Mesenteric fat pad (tissue), 1 donor: ENCODE data around the gene SEC22A. TPM values are rescaled to one million over a fixed set of nuclear protein-coding genes. Genes with fewer than 3 reads are reported as not detected.
"Not testable (repeated sequence)": the region's sequence is repeated elsewhere in the genome, so short reads cannot be mapped to it uniquely, and the experiment has no call there.

ENCODE experiments used
- DNase-seq: peaks from one replicate; pipeline ENCODE4 v3.0.0-alpha.2; 2020; ENCODE audit warnings: low spot score
- total RNA-seq: library from RNA; stranded (reverse); fragmentation: NEBNext Ultra II Directional; extraction: Animal tissue kit (Norgen Biotek cat#: 25700); gene quantifications from one replicate; pipeline ENCODE4 v1.2.1, GENCODE V29; 2021
- donor health status: DM: yes; HTN: yes; CAD: no.

SEC22A gene
- total RNA-seq, 1 donor from 2014 or later = 11.4 TPM

GRCh38 chr3:123169930-123170329 is 31.8 kb upstream of the SEC22A start:
- no peak for DNase-seq

DNA sequence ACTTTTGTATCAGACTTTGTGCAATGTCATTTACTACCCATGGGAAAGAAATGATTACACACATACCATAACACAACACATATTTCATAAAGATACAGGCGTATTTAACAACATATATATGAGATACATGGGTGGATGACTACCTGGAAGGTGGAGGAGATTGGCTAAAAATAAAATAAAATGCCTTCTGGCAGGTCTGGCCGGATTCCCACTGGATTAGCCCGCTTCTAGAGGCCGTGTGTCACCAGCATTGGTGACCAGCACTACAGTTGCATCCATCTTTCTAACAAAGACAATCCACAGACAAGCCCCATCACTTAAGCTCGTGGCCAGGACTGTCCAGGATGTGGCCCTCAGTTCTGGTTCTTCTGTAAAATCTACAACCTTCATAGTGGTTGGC is 21.0 kb upstream of the SEC22A start:
- DNase-seq = no peak

DNA sequence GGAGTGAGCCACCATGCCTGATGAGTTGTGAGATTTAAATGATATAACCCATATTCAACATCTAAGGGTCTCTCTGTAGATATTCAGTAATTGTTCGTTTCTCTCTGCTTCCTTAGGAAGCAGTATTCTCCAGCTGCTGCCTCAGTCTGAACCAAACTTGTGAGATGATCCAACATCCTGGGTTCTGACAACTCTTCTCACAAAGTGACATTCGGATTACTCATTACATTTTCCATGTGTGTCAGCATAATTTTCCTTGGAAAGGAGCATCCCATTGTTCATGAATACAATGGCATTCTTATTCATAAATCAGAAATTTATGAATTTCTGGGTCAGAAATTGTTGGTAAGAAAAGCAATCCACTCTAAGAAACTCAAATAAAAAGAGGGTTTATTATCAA is 15.0 kb upstream of the SEC22A start:
- DNase-seq = no peak

- no peak for DNase-seq
These were observed 13.7 kb upstream of the SEC22A start for GRCh38 chr3:123188058-123188457.

- DNase-seq = no peak
These were observed 8.2 kb upstream of the SEC22A start for GRCh38 chr3:123193448-123194101.

GRCh38 chr3:123194552-123194951 is 7.2 kb upstream of the SEC22A start:
- DNase-seq = no peak

DNA sequence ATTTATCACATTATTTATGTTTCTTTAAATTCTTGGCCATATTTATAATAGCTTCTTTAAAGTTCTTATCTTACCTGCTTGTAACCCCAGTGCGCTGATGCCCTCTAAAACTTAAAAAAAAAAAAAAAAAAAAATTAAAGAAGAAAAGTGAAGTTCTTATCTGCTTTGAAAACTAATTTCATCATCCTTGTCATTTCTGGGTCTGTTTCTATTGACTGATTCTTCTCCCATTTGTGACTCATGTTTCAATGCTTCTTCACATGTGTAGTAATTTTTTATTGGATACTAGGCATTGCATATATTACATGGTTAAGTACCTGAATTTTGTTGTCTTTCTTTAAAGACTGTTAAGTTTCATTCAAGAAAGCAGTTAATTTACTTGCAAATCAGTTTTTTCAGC is 3.4 kb upstream of the SEC22A start:
- no peak for DNase-seq

GRCh38 chr3:123201223-123201556 is 553 bp upstream of the SEC22A start:
- DNase-seq = no peak

- no peak for DNase-seq
These were observed 708 bp downstream of the SEC22A start for GRCh38 chr3:123202451-123202850.

GRCh38 chr3:123218990-123219389 is 17.2 kb downstream of the SEC22A start:
- no peak for DNase-seq

GRCh38 chr3:123221369-123221768 is 19.6 kb downstream of the SEC22A start:
- not testable (repeated sequence) for DNase-seq

GRCh38 chr3:123225016-123225415 is 23.3 kb downstream of the SEC22A start:
- DNase-seq = no peak

GRCh38 chr3:123226549-123226948 is 24.8 kb downstream of the SEC22A start:
- DNase-seq = no peak

DNA sequence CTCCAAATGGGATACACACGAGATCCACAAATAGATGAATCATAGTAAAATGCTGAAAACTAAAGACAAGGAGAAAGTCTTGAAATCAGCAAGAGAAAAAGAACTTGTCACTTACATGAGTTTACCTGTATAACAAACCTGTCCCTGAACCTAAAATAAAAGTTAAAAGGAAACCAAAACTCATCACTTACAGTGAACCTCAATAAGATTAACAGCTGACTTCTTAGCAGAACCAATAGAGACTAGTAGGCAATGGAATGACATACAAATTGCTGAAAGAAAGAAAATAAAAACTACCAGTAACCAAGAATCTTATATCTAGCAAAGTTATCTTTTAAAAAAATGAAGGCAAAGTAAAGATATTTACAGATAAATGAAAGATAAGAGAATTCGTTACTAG is 27.4 kb downstream of the SEC22A start:
- DNase-seq = no peak

DNA sequence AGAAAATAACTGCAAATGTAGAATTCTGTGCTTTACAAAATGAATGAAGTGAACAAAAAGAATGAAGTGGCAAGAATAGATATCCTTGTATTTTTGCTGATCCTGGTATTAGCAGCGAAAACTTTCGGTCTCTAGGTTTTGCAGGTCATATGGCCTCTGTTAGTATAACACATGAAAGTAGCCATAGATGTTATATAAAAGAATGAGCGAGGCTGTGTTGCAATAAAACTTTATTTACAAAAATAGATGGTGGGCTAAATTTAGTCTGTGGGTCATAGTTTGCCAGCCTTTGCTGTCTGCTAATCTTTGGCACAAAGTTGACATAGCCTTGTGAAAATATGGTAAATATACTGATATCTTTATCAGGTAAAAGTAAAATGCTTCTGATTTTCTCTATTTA is 35.2 kb downstream of the SEC22A start:
- DNase-seq = no peak

DNA sequence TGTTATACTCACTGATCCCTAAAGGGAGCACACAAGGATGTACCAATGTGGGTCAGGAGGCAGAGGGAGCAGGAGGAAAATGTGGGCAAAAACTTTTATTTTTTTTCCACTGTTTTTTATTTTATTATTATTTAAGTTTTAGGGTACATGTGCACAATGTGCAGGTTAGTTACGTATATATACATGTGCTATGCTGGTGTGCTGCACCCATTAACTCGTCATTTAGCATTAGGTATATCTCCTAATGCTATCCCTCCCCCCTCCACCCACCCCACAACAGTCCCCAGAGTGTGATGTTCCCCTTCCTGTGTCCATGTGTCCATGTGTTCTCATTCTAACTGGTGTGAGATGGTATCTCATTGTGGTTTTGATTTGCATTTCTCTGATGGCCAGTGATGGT is 37.4 kb downstream of the SEC22A start:
- DNase-seq = not testable (repeated sequence)

GRCh38 chr3:123239756-123240155 is 38.0 kb downstream of the SEC22A start:
- no peak for DNase-seq

- no peak for DNase-seq
These were observed 42.4 kb downstream of the SEC22A start for GRCh38 chr3:123244128-123244527.

GRCh38 chr3:123246866-123247265 is 45.1 kb downstream of the SEC22A start:
- DNase-seq = no peak

DNA sequence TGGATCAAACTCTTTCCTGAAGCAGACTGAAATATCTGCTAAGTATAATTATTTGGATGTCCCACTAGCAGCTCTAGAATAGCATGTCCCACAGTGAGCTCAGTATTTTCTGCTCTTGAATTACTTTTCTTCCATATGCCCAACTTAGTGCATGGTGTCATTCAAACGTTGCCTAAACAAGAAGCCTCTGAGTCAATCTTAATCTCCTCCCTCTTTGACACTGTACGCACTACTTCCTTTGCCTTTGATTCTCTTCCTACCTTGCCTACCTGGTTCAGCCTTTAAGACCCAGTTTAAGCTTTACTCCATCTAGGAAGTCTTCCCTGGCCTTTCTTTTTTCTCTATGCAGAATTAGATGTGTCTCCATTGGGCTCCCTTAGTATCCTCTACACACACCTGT is 54.5 kb downstream of the SEC22A start:
- no peak for DNase-seq

- DNase-seq = no peak
These were observed 56.6 kb downstream of the SEC22A start for GRCh38 chr3:123258359-123258758.

- no peak for DNase-seq
These were observed 57.2 kb downstream of the SEC22A start for GRCh38 chr3:123258811-123259420.

DNA sequence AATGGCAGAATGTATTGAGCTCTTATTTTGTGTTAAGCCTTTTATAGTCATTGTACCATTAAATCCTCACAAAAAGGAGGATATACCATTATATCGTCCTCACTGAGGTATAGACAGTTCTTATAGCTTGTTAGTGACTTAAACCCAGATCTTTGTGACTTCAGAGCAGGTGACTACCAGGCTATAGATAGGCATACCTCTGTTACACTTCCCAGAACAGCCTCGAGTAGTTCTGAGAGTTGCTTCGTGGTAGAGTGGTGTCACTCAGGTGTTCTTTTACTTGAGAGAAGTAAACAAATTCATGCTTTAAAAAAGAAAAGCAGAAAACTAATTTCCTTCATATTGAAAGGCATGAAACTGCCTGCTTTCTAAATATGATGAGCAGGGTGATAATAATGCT is 59.9 kb downstream of the SEC22A start:
- DNase-seq = no peak

DNA sequence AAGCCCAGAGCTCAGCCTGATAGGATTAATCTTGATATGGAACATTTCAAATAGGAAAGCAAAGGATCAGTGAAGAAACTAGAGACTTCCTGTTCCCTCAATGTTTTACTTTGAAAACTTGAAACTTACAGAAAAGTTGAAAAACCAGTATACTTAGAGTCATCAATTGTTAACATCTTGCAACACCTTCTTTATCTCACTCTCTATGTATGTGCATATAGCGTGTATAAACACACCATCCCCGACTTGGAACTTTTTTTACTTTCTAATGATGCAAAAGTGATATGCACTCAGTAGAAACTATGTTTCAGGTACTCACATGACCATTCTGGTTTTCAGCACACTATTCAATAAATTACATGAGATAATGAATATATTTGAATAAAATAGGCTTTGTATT is 60.5 kb downstream of the SEC22A start:
- DNase-seq = no peak
